NCI-H1048 (cell line): ENCODE results near the gene PCDHGC3.

ENCODE experiments used
- DNase-seq: peaks from one replicate; lab custom pipeline; 2025; lab: John Stamatoyannopoulos, UW

PCDHGC3 gene

GRCh38 chr5:141485321-141486055 lies 9.7 kb downstream of the PCDHGC3 start:
- DNase-seq, result no peak

GRCh38 chr5:141486091-141486490 lies 10.3 kb downstream of the PCDHGC3 start:
- DNase-seq, result no peak

- no peak for DNase-seq
Observed at GRCh38 chr5:141487131-141487530, 11.4 kb downstream of the PCDHGC3 start.

GRCh38 chr5:141488591-141489561 lies 13.1 kb downstream of the PCDHGC3 start, which contains the start of gene PCDHGC5:
Gene PCDHGC5, plus strand, starts transcription at chr5:141489081. Its CDS starts 160 bp downstream, at chr5:141489241.
- DNase-seq, result no peak

- DNase-seq, result no peak
Observed at GRCh38 chr5:141489841-141490240, 14.1 kb downstream of the PCDHGC3 start.

GRCh38 chr5:141490271-141490670 lies 14.5 kb downstream of the PCDHGC3 start:
- no peak for DNase-seq

- DNase-seq, result no peak
Observed at GRCh38 chr5:141490771-141491170, 15.0 kb downstream of the PCDHGC3 start.

- no peak for DNase-seq
Observed at GRCh38 chr5:141491323-141492167, 15.8 kb downstream of the PCDHGC3 start.

- no peak for DNase-seq
Observed at GRCh38 chr5:141492168-141492885, 16.6 kb downstream of the PCDHGC3 start.

GRCh38 chr5:141493500-141494422 lies 18.0 kb downstream of the PCDHGC3 start:
- DNase-seq, result no peak

GRCh38 chr5:141494761-141495452 lies 19.1 kb downstream of the PCDHGC3 start:
- DNase-seq, result no peak

- DNase-seq, result no peak
Observed at GRCh38 chr5:141495453-141495811, 19.7 kb downstream of the PCDHGC3 start.

- DNase-seq, result no peak
Observed at GRCh38 chr5:141496038-141496437, 20.3 kb downstream of the PCDHGC3 start.

GRCh38 chr5:141501761-141502160 lies 26.0 kb downstream of the PCDHGC3 start:
- no peak for DNase-seq

GRCh38 chr5:141503681-141504080 lies 27.9 kb downstream of the PCDHGC3 start:
- DNase-seq, result no peak

- no peak for DNase-seq
Observed at GRCh38 chr5:141504216-141504615, 28.4 kb downstream of the PCDHGC3 start.

GRCh38 chr5:141506381-141507155 lies 30.8 kb downstream of the PCDHGC3 start:
- DNase-seq, result no peak

- DNase-seq, result no peak
Observed at GRCh38 chr5:141507387-141508091, 31.8 kb downstream of the PCDHGC3 start.
